ENCODE results near the gene SMIM38. TPM values are rescaled to one million over a fixed set of nuclear protein-coding genes. Genes with fewer than 3 reads are reported as not detected.

Gene SMIM38
- 0.12 and 0.14 TPM in 2 replicates for polyA plus RNA-seq (2013)

DNA sequence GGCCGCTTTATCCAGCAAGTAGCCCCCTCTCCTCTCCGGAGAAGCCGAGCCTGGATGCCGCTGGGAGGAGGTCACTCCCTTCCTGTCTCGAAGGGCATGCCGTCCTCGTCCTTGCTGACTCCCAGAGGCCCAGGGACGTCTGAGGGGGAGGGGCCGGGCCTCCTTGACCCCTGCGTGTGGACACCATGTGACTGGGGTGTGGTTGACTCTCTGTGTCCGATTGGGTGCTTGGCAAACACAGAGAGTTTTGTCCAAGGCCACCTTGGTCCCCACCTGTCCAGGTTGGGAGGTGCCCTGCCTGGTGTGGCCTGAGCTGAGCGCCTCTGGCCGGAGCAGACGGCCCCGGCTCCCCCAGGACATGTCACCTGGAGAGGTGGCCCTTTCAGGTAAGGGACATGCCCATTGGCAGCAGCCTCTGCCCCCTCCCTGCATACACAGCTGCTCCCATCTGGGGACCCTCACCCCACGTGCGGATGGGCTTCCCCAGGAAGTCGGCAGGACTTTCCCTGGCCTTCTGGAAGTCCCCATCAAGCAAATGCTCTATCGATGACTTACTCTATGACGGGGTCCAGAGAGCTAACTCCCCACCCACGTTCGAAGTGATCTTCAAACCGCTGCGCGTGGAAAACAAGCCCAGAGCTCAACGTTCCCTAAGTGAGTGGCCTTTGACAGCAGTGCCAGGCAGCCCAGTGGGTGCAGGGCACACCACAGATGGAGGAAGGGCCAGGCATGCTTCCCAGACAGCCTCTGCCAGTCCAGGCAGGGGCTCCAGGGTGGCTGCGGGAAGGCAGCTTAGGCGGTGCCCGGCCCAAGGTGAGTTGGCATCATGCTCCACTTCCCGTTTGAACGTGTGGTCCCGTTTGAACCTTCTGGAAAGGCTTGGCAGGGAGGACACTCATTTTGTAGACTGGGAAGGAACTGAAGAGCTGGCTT lies at the start of gene SMIM38:
Gene SMIM38 (plus strand): TSS at position 634 of the 933 bp plus-strand sequence. CDS start 1,912 bp downstream, outside the sequence.
- WGBS (ENCODE audit: extremely low coverage, insufficient coverage, insufficient read length), result no CpG with 5 or more reads among the region's 32 CpGs
- H2BK5ac ChIP-seq (ENCODE audit: low read depth, low read length, poor library complexity), result no peak within 1 kb of the TSS
- H3K9me3 ChIP-seq (ENCODE audit: insufficient read depth, low read depth, low read length), result peaks cover 2% of the 10 kb centered on the region
- H2AFZ ChIP-seq (ENCODE audit: insufficient read depth, low read length, poor library complexity), result no peak within 1 kb of the TSS
- no peaks in the 10 kb centered on the region for H3K79me2 ChIP-seq (ENCODE audit: control insufficient read depth, insufficient read depth, low read length, poor library complexity)
- H3K9ac ChIP-seq (ENCODE audit: low read length), result no peak within 1 kb of the TSS
- no peak within 1 kb of the TSS for H4K91ac ChIP-seq (ENCODE audit: low read depth, low read length)
- H3K18ac ChIP-seq (ENCODE audit: low read length), result no peak within 1 kb of the TSS
- no peak within 1 kb of the TSS for H3K4me2 ChIP-seq (ENCODE audit: low read length)
- no peak within 1 kb of the TSS for H2AK5ac ChIP-seq (ENCODE audit: low read length)
- no peak within 1 kb of the TSS for H4K12ac ChIP-seq (ENCODE audit: low read depth, low read length)
- H3K27me3 ChIP-seq (ENCODE audit: insufficient read depth, low read length), result no peaks in the 10 kb centered on the region
- H3K4ac ChIP-seq (ENCODE audit: low read depth, low read length), result no peak within 1 kb of the TSS
- no peak within 1 kb of the TSS for H2BK12ac ChIP-seq (ENCODE audit: low read length)
- H3K4me1 ChIP-seq (ENCODE audit: control insufficient read depth in 1 of 2, insufficient read depth in 2 of 2, low read length in 2 of 2), result peaks cover 0 to 3% of the 10 kb centered on the region in 2 experiments
- H3K79me1 ChIP-seq (ENCODE audit: low read length), result no peaks in the 10 kb centered on the region
- no peak within 1 kb of the TSS for H3K23ac ChIP-seq (ENCODE audit: low read length)
- no peak within 1 kb of the TSS for H4K8ac ChIP-seq (ENCODE audit: low read depth, low read length)
- no peaks in the 10 kb centered on the region for H3K36me3 ChIP-seq (ENCODE audit: control insufficient read depth in 1 of 2, insufficient read depth in 2 of 2, low read length in 2 of 2)
- DNase-seq, result no peak
- no peak within 1 kb of the TSS for H3K14ac ChIP-seq (ENCODE audit: low read length)
- no peak within 1 kb of the TSS for H3K4me3 ChIP-seq (ENCODE audit: low read depth, low read length)
- H2BK120ac ChIP-seq (ENCODE audit: insufficient read depth, low read length, poor library complexity), result no peak within 1 kb of the TSS
- H3K27ac ChIP-seq (ENCODE audit: low read depth, low read length), result no peak within 1 kb of the TSS

DNA sequence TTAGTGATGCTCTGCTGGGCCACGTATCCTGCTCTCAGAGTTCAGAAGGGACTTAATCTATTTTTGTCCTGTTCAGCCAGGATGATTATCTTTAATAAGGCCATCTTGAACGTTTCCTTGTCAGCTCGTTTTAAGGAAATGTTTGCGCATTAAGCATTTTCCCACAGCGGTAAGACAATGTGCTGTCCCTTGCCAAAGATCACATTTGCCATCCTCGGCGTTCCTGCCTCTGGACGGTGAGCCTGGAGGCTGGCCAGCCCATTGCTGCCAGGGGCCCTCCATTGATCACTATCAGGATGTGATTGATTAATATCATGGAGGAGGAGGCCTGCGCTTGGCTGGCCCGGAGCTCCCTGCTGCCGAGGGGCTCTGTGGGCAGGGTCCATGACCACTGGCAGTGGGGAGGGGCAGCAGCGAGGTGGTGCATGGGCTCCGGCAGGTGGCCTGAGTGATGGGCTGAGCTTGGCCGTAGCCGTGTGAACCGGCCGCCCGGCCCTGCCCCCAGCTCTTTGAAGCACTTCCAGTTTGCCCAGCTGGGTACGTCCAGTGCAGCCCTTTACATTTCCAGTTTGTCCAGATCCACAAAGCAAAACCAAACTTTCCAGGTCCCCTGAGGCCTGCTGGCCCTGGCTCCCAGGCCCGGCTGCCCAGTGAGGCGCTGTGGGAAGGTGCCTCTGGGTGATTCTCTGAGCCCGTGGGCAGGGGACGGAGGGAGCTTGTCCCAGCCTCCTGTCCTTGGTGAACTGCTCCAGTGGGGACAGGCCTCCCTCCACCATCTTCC lies 49.5 kb upstream of the SMIM38 start:
- Histone ChIP-seq H3K79me1 (ENCODE audit: low read length) (no peaks in the 10 kb centered on the region), H3K23ac (ENCODE audit: low read length) (no peak overlapping the region), H3K18ac (ENCODE audit: low read length) (no peak overlapping the region), H3K27me3 (ENCODE audit: insufficient read depth, low read length) (no peaks in the 10 kb centered on the region), H2BK5ac (ENCODE audit: low read depth, low read length, poor library complexity) (no peak overlapping the region), H4K91ac (ENCODE audit: low read depth, low read length) (no peak overlapping the region), H3K27ac (ENCODE audit: low read depth, low read length) (no peak overlapping the region), H3K79me2 (ENCODE audit: control insufficient read depth, insufficient read depth, low read length, poor library complexity) (no peaks in the 10 kb centered on the region), H4K8ac (ENCODE audit: low read depth, low read length) (no peak overlapping the region), H3K9me3 (ENCODE audit: insufficient read depth, low read depth, low read length) (peaks cover 3% of the 10 kb centered on the region), H2AK5ac (ENCODE audit: low read length) (no peak overlapping the region), H3K36me3 (ENCODE audit: control insufficient read depth in 1 of 2, insufficient read depth in 2 of 2, low read length in 2 of 2) (no peaks in the 10 kb centered on the region), H3K9ac (ENCODE audit: low read length) (no peak overlapping the region), H3K4me1 (ENCODE audit: control insufficient read depth in 1 of 2, insufficient read depth in 2 of 2, low read length in 2 of 2) (peaks cover 6 to 8% of the 10 kb centered on the region in 2 experiments), H4K12ac (ENCODE audit: low read depth, low read length) (no peak overlapping the region), H2BK120ac (ENCODE audit: insufficient read depth, low read length, poor library complexity) (no peak overlapping the region), H3K4me3 (ENCODE audit: low read depth, low read length) (no peak overlapping the region), H3K4ac (ENCODE audit: low read depth, low read length) (no peak overlapping the region), H2AFZ (ENCODE audit: insufficient read depth, low read length, poor library complexity) (no peak overlapping the region), H3K4me2 (ENCODE audit: low read length) (no peak overlapping the region), H2BK12ac (ENCODE audit: low read length) (no peak overlapping the region), H3K14ac (ENCODE audit: low read length) (no peak overlapping the region)
- peak in 1 of 2 donors; percentile 22 for DNase-seq
- WGBS (ENCODE audit: extremely low coverage, insufficient coverage, insufficient read length), result no CpG with 5 or more reads among the region's 23 CpGs

DNA sequence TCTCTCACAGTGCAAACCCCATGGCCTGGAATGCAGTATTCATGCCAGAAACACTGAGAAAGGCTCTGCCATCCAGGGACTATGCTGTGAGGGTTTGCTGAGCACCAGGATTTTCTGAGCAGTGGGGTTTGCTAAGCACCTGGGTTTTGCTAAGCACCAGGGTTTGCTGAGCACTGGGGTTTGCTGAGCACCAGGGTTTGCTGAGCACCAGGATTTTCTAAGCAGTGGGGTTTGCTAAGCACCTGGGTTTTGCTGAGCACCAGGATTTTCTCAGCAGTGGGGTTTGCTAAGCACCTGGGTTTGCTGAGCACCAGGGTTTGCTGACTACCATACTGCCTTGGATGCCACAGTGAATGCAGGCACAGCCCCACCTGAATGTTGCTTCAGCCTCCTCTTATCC lies 48.3 kb upstream of the SMIM38 start:
- Histone ChIP-seq H3K79me2 (ENCODE audit: control insufficient read depth, insufficient read depth, low read length, poor library complexity) (no peaks in the 10 kb centered on the region), H3K9me3 (ENCODE audit: insufficient read depth, low read depth, low read length) (peaks cover 3% of the 10 kb centered on the region), H3K36me3 (ENCODE audit: control insufficient read depth in 1 of 2, insufficient read depth in 2 of 2, low read length in 2 of 2) (no peaks in the 10 kb centered on the region), H3K4ac (ENCODE audit: low read depth, low read length) (no peak overlapping the region), H2AFZ (ENCODE audit: insufficient read depth, low read length, poor library complexity) (no peak overlapping the region), H3K4me3 (ENCODE audit: low read depth, low read length) (no peak overlapping the region), H3K27ac (ENCODE audit: low read depth, low read length) (no peak overlapping the region), H3K18ac (ENCODE audit: low read length) (no peak overlapping the region), H4K8ac (ENCODE audit: low read depth, low read length) (no peak overlapping the region), H2BK120ac (ENCODE audit: insufficient read depth, low read length, poor library complexity) (no peak overlapping the region), H4K12ac (ENCODE audit: low read depth, low read length) (no peak overlapping the region), H4K91ac (ENCODE audit: low read depth, low read length) (no peak overlapping the region), H3K4me1 (ENCODE audit: control insufficient read depth in 1 of 2, insufficient read depth in 2 of 2, low read length in 2 of 2) (peaks cover 6 to 8% of the 10 kb centered on the region in 2 experiments), H3K27me3 (ENCODE audit: insufficient read depth, low read length) (no peaks in the 10 kb centered on the region), H3K14ac (ENCODE audit: low read length) (no peak overlapping the region), H3K4me2 (ENCODE audit: low read length) (no peak overlapping the region), H2BK5ac (ENCODE audit: low read depth, low read length, poor library complexity) (no peak overlapping the region), H3K23ac (ENCODE audit: low read length) (no peak overlapping the region), H3K79me1 (ENCODE audit: low read length) (no peaks in the 10 kb centered on the region), H3K9ac (ENCODE audit: low read length) (no peak overlapping the region), H2BK12ac (ENCODE audit: low read length) (no peak overlapping the region), H2AK5ac (ENCODE audit: low read length) (no peak overlapping the region)
- DNase-seq, result no peak

DNA sequence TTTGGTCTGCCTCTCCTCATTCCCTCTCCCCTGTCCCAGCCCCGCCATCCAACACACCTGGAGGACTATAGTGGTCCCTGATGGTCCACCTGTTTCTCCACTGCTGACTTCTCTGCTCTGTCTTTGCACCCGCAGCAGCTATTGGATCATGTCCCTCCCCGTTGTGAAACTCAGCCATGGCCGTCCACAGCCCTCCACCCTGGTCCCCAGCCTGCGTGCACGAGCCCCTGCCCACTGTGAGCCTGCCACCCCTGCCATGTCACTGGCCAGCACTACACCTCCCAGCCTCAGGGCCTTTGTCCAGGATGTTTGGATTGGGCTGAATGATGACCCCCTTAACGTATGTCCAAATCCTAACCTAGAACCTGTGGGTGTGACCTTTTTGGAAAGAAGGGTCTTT lies 47.7 kb upstream of the SMIM38 start:
- H3K23ac ChIP-seq (ENCODE audit: low read length), result no peak overlapping the region
- H3K27me3 ChIP-seq (ENCODE audit: insufficient read depth, low read length), result no peaks in the 10 kb centered on the region
- peaks cover 3% of the 10 kb centered on the region for H3K9me3 ChIP-seq (ENCODE audit: insufficient read depth, low read depth, low read length)
- H2BK12ac ChIP-seq (ENCODE audit: low read length), result no peak overlapping the region
- no peak overlapping the region for H2BK120ac ChIP-seq (ENCODE audit: insufficient read depth, low read length, poor library complexity)
- no peak overlapping the region for H2AFZ ChIP-seq (ENCODE audit: insufficient read depth, low read length, poor library complexity)
- H4K91ac ChIP-seq (ENCODE audit: low read depth, low read length), result no peak overlapping the region
- H3K79me1 ChIP-seq (ENCODE audit: low read length), result no peaks in the 10 kb centered on the region
- no peak overlapping the region for H4K8ac ChIP-seq (ENCODE audit: low read depth, low read length)
- H3K36me3 ChIP-seq (ENCODE audit: control insufficient read depth in 1 of 2, insufficient read depth in 2 of 2, low read length in 2 of 2), result no peaks in the 10 kb centered on the region
- no peak for DNase-seq
- no peak overlapping the region for H3K27ac ChIP-seq (ENCODE audit: low read depth, low read length)
- H3K4me3 ChIP-seq (ENCODE audit: low read depth, low read length), result peak overlapping the region; percentile 32
- peaks cover 6 to 8% of the 10 kb centered on the region in 2 experiments for H3K4me1 ChIP-seq (ENCODE audit: control insufficient read depth in 1 of 2, insufficient read depth in 2 of 2, low read length in 2 of 2)
- H3K14ac ChIP-seq (ENCODE audit: low read length), result no peak overlapping the region
- no peak overlapping the region for H2BK5ac ChIP-seq (ENCODE audit: low read depth, low read length, poor library complexity)
- no peak overlapping the region for H4K12ac ChIP-seq (ENCODE audit: low read depth, low read length)
- H3K9ac ChIP-seq (ENCODE audit: low read length), result no peak overlapping the region
- H3K4ac ChIP-seq (ENCODE audit: low read depth, low read length), result no peak overlapping the region
- H3K4me2 ChIP-seq (ENCODE audit: low read length), result no peak overlapping the region
- WGBS (ENCODE audit: extremely low coverage, insufficient coverage, insufficient read length), result no CpG with 5 or more reads among the region's 7 CpGs
- no peak overlapping the region for H2AK5ac ChIP-seq (ENCODE audit: low read length)
- H3K79me2 ChIP-seq (ENCODE audit: control insufficient read depth, insufficient read depth, low read length, poor library complexity), result no peaks in the 10 kb centered on the region
- H3K18ac ChIP-seq (ENCODE audit: low read length), result no peak overlapping the region

Data from trophoblast cell (in vitro differentiated cells and primary cell).